Activated effector memory CD4-positive, alpha-beta T cell treated with Interleukin-2 at 50 U/mL for 16 hours (primary cell): ENCODE results near the gene SPECC1.
"Not testable (repeated sequence)": the region's sequence is repeated elsewhere in the genome, so short reads cannot be mapped to it uniquely, and the experiment has no call there.

Source experiments
- DNase-seq: peaks from one replicate; pipeline ENCODE4 v3.0.0-alpha.2; 2020

Gene SPECC1

GRCh38 chr17:20216853-20217252 is 207.7 kb downstream of the SPECC1 start:
- no peak for DNase-seq

- DNase-seq, result no peak
Observed at GRCh38 chr17:20217677-20218076, 208.5 kb downstream of the SPECC1 start.

- DNase-seq, result no peak
Observed at GRCh38 chr17:20218272-20218671, 209.1 kb downstream of the SPECC1 start.

- no peak for DNase-seq
Observed at GRCh38 chr17:20223808-20224328, 214.7 kb downstream of the SPECC1 start.

- DNase-seq, result no peak
Observed at GRCh38 chr17:20224379-20224778, 215.2 kb downstream of the SPECC1 start.

GRCh38 chr17:20225162-20226115 is 216.3 kb downstream of the SPECC1 start:
- no peak for DNase-seq

- DNase-seq, result peak; percentile 52
Observed at GRCh38 chr17:20226814-20227482, 217.8 kb downstream of the SPECC1 start.

GRCh38 chr17:20227720-20228370 is 218.7 kb downstream of the SPECC1 start:
- not testable (repeated sequence) for DNase-seq

GRCh38 chr17:20228410-20228809 is 219.3 kb downstream of the SPECC1 start:
- DNase-seq, result no peak

GRCh38 chr17:20228860-20229259 is 219.7 kb downstream of the SPECC1 start:
- no peak for DNase-seq

- DNase-seq, result no peak
Observed at GRCh38 chr17:20230924-20231323, 221.8 kb downstream of the SPECC1 start.

- DNase-seq, result no peak
Observed at GRCh38 chr17:20232611-20233010, 223.5 kb downstream of the SPECC1 start.

- DNase-seq, result peak; percentile 9
Observed at GRCh38 chr17:20234276-20234675, 225.1 kb downstream of the SPECC1 start.

- DNase-seq, result no peak
Observed at GRCh38 chr17:20235747-20236146, 226.6 kb downstream of the SPECC1 start.

- no peak for DNase-seq
Observed at GRCh38 chr17:20236578-20237227, 227.5 kb downstream of the SPECC1 start.

- DNase-seq, result not testable (repeated sequence)
Observed at GRCh38 chr17:20239776-20240175, 230.6 kb downstream of the SPECC1 start.

- no peak for DNase-seq
Observed at GRCh38 chr17:20241855-20242254, 232.7 kb downstream of the SPECC1 start.

- DNase-seq, result no peak
Observed at GRCh38 chr17:20242271-20242670, 233.1 kb downstream of the SPECC1 start.

- DNase-seq, result no peak
Observed at GRCh38 chr17:20243524-20243923, 234.4 kb downstream of the SPECC1 start.

- DNase-seq, result no peak
Observed at GRCh38 chr17:20244671-20245070, 235.5 kb downstream of the SPECC1 start.

GRCh38 chr17:20246692-20247091 is 237.5 kb downstream of the SPECC1 start:
- no peak for DNase-seq

- DNase-seq, result no peak
Observed at GRCh38 chr17:20253323-20253722, 244.2 kb downstream of the SPECC1 start.

- DNase-seq, result no peak
Observed at GRCh38 chr17:20254541-20254940, 245.4 kb downstream of the SPECC1 start.
